ENCODE measurements around the gene FBXL16.

- TF ChIP-seq CTCF (IDR thresholded peaks at IDR 0.05; ENCODE audit: low read depth, low read length, poor library complexity, severe bottlenecking) (no peak), EZH2phosphoT487 (IDR thresholded peaks at IDR 0.05; ENCODE audit: borderline replicate concordance, low read length) (no peak)
Measured at GRCh38 chr16:678858-679813, 26.5 kb downstream of the FBXL16 start.
